ENCODE data around the gene HMOX2. TPM values are rescaled to one million over a fixed set of nuclear protein-coding genes. Genes with fewer than 3 reads are reported as not detected.

HMOX2 gene
- polyA plus RNA-seq, 6 donors from 2014 or later = 36.9 to 49.8 (median 41.9) TPM

- peaks cover 0 to 13% (median 4%) of the 10 kb centered on the region in 7 donors for H3K9me3 Mint-ChIP-seq
- DNase-seq (no peak), ATAC-seq (ENCODE audit: low read depth in 2 of 2) (no peak)
- H3K36me3 Mint-ChIP-seq = no peaks in the 10 kb centered on the region
- H3K27ac Mint-ChIP-seq = peak overlapping the region in 5 of 6 donors; percentile 7 to 90 (median 67)
- peak overlapping the region in 3 of 8 donors; percentile 53 to 71 (median 54) for H3K4me3 Mint-ChIP-seq
- H3K4me1 Mint-ChIP-seq = peaks cover 10 to 24% (median 10%) of the 10 kb centered on the region in 3 donors
- no peaks in the 10 kb centered on the region for H3K27me3 Mint-ChIP-seq
Observed at GRCh38 chr16:4539716-4540284, 63.6 kb downstream of the HMOX2 start.

GRCh38 chr16:4544473-4544872 lies 68.3 kb downstream of the HMOX2 start:
- H3K27ac Mint-ChIP-seq = no peak overlapping the region
- H3K4me3 Mint-ChIP-seq = peak overlapping the region in 1 of 8 donors; percentile 10
- H3K27me3 Mint-ChIP-seq = no peaks in the 10 kb centered on the region
- peaks cover 0 to 8% (median 4%) of the 10 kb centered on the region in 7 donors for H3K9me3 Mint-ChIP-seq
- DNase-seq (no peak), ATAC-seq (ENCODE audit: low read depth in 2 of 2) (no peak)
- H3K36me3 Mint-ChIP-seq = no peaks in the 10 kb centered on the region
- peaks cover 7% of the 10 kb centered on the region in 3 donors for H3K4me1 Mint-ChIP-seq

- peaks cover 9 to 12% (median 10%) of the 10 kb centered on the region in 3 donors for H3K4me1 Mint-ChIP-seq
Observed at GRCh38 chr16:4548124-4548523, 71.9 kb downstream of the HMOX2 start.

GRCh38 chr16:4550591-4550990 lies 74.4 kb downstream of the HMOX2 start:
- no peaks in the 10 kb centered on the region for H3K9me3 Mint-ChIP-seq
- H3K4me1 Mint-ChIP-seq = peaks cover 5 to 9% (median 8%) of the 10 kb centered on the region in 3 donors
- H3K36me3 Mint-ChIP-seq = no peaks in the 10 kb centered on the region
- no peak for ATAC-seq (ENCODE audit: low read depth in 2 of 2)
- H3K27ac Mint-ChIP-seq = peak overlapping the region in 1 of 6 donors; percentile 81
- DNase-seq = no peak
- H3K27me3 Mint-ChIP-seq = no peaks in the 10 kb centered on the region
- H3K4me3 Mint-ChIP-seq = no peak overlapping the region

More at GRCh38 chr16:4548124-4548523, 71.9 kb downstream of the HMOX2 start:
- Mint-ChIP-seq H3K36me3 (no peaks in the 10 kb centered on the region), H3K4me3 (no peak overlapping the region), H3K9me3 (no peaks in the 10 kb centered on the region), H3K27ac (peak overlapping the region in 1 of 6 donors; percentile 74), H3K27me3 (no peaks in the 10 kb centered on the region)
- DNase-seq (no peak), ATAC-seq (ENCODE audit: low read depth in 2 of 2) (no peak)

GRCh38 chr16:4552541-4552940 lies 76.3 kb downstream of the HMOX2 start:
- H3K27me3 Mint-ChIP-seq = peaks cover 0 to 7% (median 0%) of the 10 kb centered on the region in 3 donors
- peaks cover 5 to 9% (median 6%) of the 10 kb centered on the region in 3 donors for H3K4me1 Mint-ChIP-seq
- H3K4me3 Mint-ChIP-seq = no peak overlapping the region
- DNase-seq = no peak
- no peaks in the 10 kb centered on the region for H3K36me3 Mint-ChIP-seq
- H3K27ac Mint-ChIP-seq = no peak overlapping the region
- no peak for ATAC-seq (ENCODE audit: low read depth in 2 of 2)
- no peaks in the 10 kb centered on the region for H3K9me3 Mint-ChIP-seq

GRCh38 chr16:4556112-4556511 lies 79.9 kb downstream of the HMOX2 start, which contains the start of gene C16orf96:
Gene C16orf96, plus strand, starts transcription at chr16:4556340. Its CDS starts 150 bp downstream, at chr16:4556490.
- no peak within 1 kb of the TSS for H3K4me3 Mint-ChIP-seq
- no peaks in the 10 kb centered on the region for H3K36me3 Mint-ChIP-seq
- DNase-seq (no peak), ATAC-seq (ENCODE audit: low read depth in 2 of 2) (no peak)
- H3K27ac Mint-ChIP-seq = peak within 1 kb of the TSS in 1 of 6 donors; percentile 50
- no peaks in the 10 kb centered on the region for H3K4me1 Mint-ChIP-seq
- no peaks in the 10 kb centered on the region for H3K9me3 Mint-ChIP-seq
- peaks cover 0 to 7% (median 0%) of the 10 kb centered on the region in 3 donors for H3K27me3 Mint-ChIP-seq

- ATAC-seq (ENCODE audit: low read depth in 2 of 2) = no peak
- no peak for DNase-seq
- H3K4me3 Mint-ChIP-seq = no peak overlapping the region
- H3K27ac Mint-ChIP-seq = peak overlapping the region in 1 of 6 donors; percentile 50
- no peaks in the 10 kb centered on the region for H3K36me3 Mint-ChIP-seq
- no peaks in the 10 kb centered on the region for H3K9me3 Mint-ChIP-seq
- H3K27me3 Mint-ChIP-seq = peaks cover 0 to 7% (median 0%) of the 10 kb centered on the region in 3 donors
- no peaks in the 10 kb centered on the region for H3K4me1 Mint-ChIP-seq
Observed at GRCh38 chr16:4556580-4556979, 80.4 kb downstream of the HMOX2 start.

- Mint-ChIP-seq H3K9me3 (no peaks in the 10 kb centered on the region), H3K36me3 (no peaks in the 10 kb centered on the region), H3K4me1 (no peaks in the 10 kb centered on the region), H3K4me3 (no peak overlapping the region), H3K27ac (no peak overlapping the region), H3K27me3 (peaks cover 0 to 7% (median 0%) of the 10 kb centered on the region in 3 donors)
- ATAC-seq (ENCODE audit: low read depth in 2 of 2) (no peak), DNase-seq (no peak)
Observed at GRCh38 chr16:4557973-4558372, 81.8 kb downstream of the HMOX2 start.

Other genes starting within 250 kb of the HMOX2 start
- gene SRL, start 234.3 kb upstream of the HMOX2 start, polyA plus RNA-seq (ENCODE audit: low read depth in 6 of 6) = not detected
- gene TFAP4, start 203.4 kb upstream of the HMOX2 start, polyA plus RNA-seq (ENCODE audit: low read depth in 6 of 6) = 1 to 10 TPM in 1 of 6 donors, under 1 TPM in 5; 0.77 to 1.5 (median 0.87) TPM
- not detected for gene GLIS2, start 160.3 kb upstream of the HMOX2 start, polyA plus RNA-seq (ENCODE audit: low read depth in 6 of 6)
- 10 to 100 TPM; 33.1 to 54.6 (median 47.6) TPM for gene PAM16, start 125.1 kb upstream of the HMOX2 start, polyA plus RNA-seq (ENCODE audit: low read depth in 6 of 6)
- under 1 TPM in 3 of 6 donors, not detected in 3; 0.13 to 0.21 (median 0.16) TPM for gene VASN, start 104.5 kb upstream of the HMOX2 start, polyA plus RNA-seq (ENCODE audit: low read depth in 6 of 6)
- 10 to 100 TPM in 5 of 6 donors, 1 to 10 TPM in 1; 9.0 to 40.1 (median 20.7) TPM for gene CORO7, start 59.8 kb upstream of the HMOX2 start, polyA plus RNA-seq (ENCODE audit: low read depth in 6 of 6)
- gene DNAJA3, start 50.5 kb upstream of the HMOX2 start, polyA plus RNA-seq (ENCODE audit: low read depth in 6 of 6) = 10 to 100 TPM; 42.3 to 64.2 (median 44.2) TPM
- 10 to 100 TPM; 18.1 to 50.9 (median 31.6) TPM for gene NMRAL1, start 1.8 kb upstream of the HMOX2 start, polyA plus RNA-seq (ENCODE audit: low read depth in 6 of 6)
- 10 to 100 TPM; 10.9 to 26.5 (median 17.3) TPM for gene CDIP1, start 62.4 kb downstream of the HMOX2 start, polyA plus RNA-seq (ENCODE audit: low read depth in 6 of 6)
- under 1 TPM in 2 of 6 donors, not detected in 4; 0.09 to 0.11 TPM for gene C16orf96, start 79.9 kb downstream of the HMOX2 start, polyA plus RNA-seq (ENCODE audit: low read depth in 6 of 6)
- gene UBALD1, start 138.5 kb downstream of the HMOX2 start, polyA plus RNA-seq (ENCODE audit: low read depth in 6 of 6) = 1 to 10 TPM; 2.6 to 7.5 (median 5.0) TPM
- 10 to 100 TPM in 1 of 6 donors, 1 to 10 TPM in 5; 3.9 to 10.6 (median 6.6) TPM for gene MGRN1, start 148.4 kb downstream of the HMOX2 start, polyA plus RNA-seq (ENCODE audit: low read depth in 6 of 6)
- 100 to 1,000 TPM in 1 of 6 donors, 10 to 100 TPM in 5; 57.7 to 121 (median 76.4) TPM for gene NUDT16L1, start 217.2 kb downstream of the HMOX2 start, polyA plus RNA-seq (ENCODE audit: low read depth in 6 of 6)

Data from naive B cell (primary cell).